Activated naive CD4-positive, alpha-beta T cell treated with anti-CD3 and anti-CD28 coated beads for 36 hours (primary cell): ENCODE results near the gene NOTUM. TPM values are rescaled to one million over a fixed set of nuclear protein-coding genes. Genes with fewer than 3 reads are reported as not detected.

Experiments used
- CTCF ChIA-PET: fragments of 350-600 bp; sonication (Branson Sonifier 250); formaldehyde crosslinking; loops from one replicate; lab custom pipeline; 2021; ENCODE audit warnings: antibody characterized with exemption; lab: Charles Lee
- DNase-seq: peaks from one replicate; pipeline ENCODE4 v3.0.0-alpha.2; 2020
- H3K27ac Mint-ChIP-seq: one replicate; pipeline ENCODE4 v1.8.0; 2021; ENCODE audit warnings: mild to moderate bottlenecking, mixed read lengths
- H3K27me3 Mint-ChIP-seq: one replicate; pipeline ENCODE4 v1.8.0; 2021; ENCODE audit warnings: low read depth, mixed read lengths
- H3K36me3 Mint-ChIP-seq: one replicate; pipeline ENCODE4 v1.8.0; 2021; ENCODE audit warnings: low read depth, mixed read lengths
- H3K4me1 Mint-ChIP-seq: one replicate; pipeline ENCODE4 v1.8.0; 2021; ENCODE audit warnings: low read depth, mixed read lengths
- H3K4me3 Mint-ChIP-seq: one replicate; pipeline ENCODE4 v1.8.0; 2021; ENCODE audit warnings: mild to moderate bottlenecking, moderate library complexity, mixed read lengths
- H3K9me3 Mint-ChIP-seq: one replicate; pipeline ENCODE4 v1.8.0; 2021; ENCODE audit warnings: mixed read lengths
- intact Hi-C: fragments of 100-400 bp; cut with micrococcal nuclease; formaldehyde crosslinking; loops from one replicate; pipeline ENCODE4 v1.15.1; 2023
- total RNA-seq, 2 experiments: library from RNA; stranded (reverse); gene quantifications; one replicate each; pipeline ENCODE4 v1.2.3, GENCODE V29; 2021

The NOTUM gene
- total RNA-seq, 2 experiments from 2014 or later: 0.35 to 0.38 TPM

- peaks cover 40% of the 10 kb centered on the region for H3K4me1 Mint-ChIP-seq
- no peak overlapping the region for H3K4me3 Mint-ChIP-seq
- intact Hi-C loops: no loop called here
- no peak overlapping the region for H3K27ac Mint-ChIP-seq
- no peak for DNase-seq
- H3K9me3 Mint-ChIP-seq: no peaks in the 10 kb centered on the region
- peaks cover 10% of the 10 kb centered on the region for H3K36me3 Mint-ChIP-seq
- H3K27me3 Mint-ChIP-seq: no peaks in the 10 kb centered on the region
- CTCF ChIA-PET: interaction anchor here (1.2 kb wide), 1 partner anchor 40 kb away, joined by 4 read pairs; no protein-coding TSS in a partner anchor
Observed at GRCh38 chr17:81980707-81981343, 19.8 kb upstream of the NOTUM start.

GRCh38 chr17:81980122-81980521 is 19.1 kb upstream of the NOTUM start:
- Mint-ChIP-seq H3K36me3 (peaks cover 8% of the 10 kb centered on the region), H3K4me1 (peaks cover 40% of the 10 kb centered on the region), H3K9me3 (no peaks in the 10 kb centered on the region), H3K27ac (no peak overlapping the region), H3K27me3 (no peaks in the 10 kb centered on the region), H3K4me3 (peak overlapping the region; percentile 49)
- intact Hi-C loops: no loop called here
- CTCF ChIA-PET: interaction anchor here (0.6 to 1.4 kb wide), 3 partner anchors 12 to 97 kb away, joined by 3 to 7 read pairs (median 4); no protein-coding TSS in a partner anchor
- DNase-seq: no peak

- CTCF ChIA-PET: interaction anchor here (0.8 to 1.4 kb wide), 2 partner anchors 11 to 52 kb away, joined by 3 to 4 read pairs; no protein-coding TSS in a partner anchor
- intact Hi-C loops: no loop called here
- DNase-seq: no peak
- Mint-ChIP-seq H3K27ac (no peak overlapping the region), H3K27me3 (no peaks in the 10 kb centered on the region), H3K36me3 (peaks cover 6% of the 10 kb centered on the region), H3K4me1 (peaks cover 40% of the 10 kb centered on the region), H3K9me3 (peaks cover 1% of the 10 kb centered on the region), H3K4me3 (peak overlapping the region; percentile 69)
Observed at GRCh38 chr17:81978524-81979298, 17.7 kb upstream of the NOTUM start.

- peak within 1 kb of the TSS; percentile 98 for H3K4me3 Mint-ChIP-seq
- CTCF ChIA-PET: interaction anchor here (0.8 kb wide), 1 partner anchor 43 kb away, joined by 5 read pairs; no protein-coding TSS in a partner anchor
- peak; percentile 89 for DNase-seq
- H3K27me3 Mint-ChIP-seq: no peaks in the 10 kb centered on the region
- peak within 1 kb of the TSS; percentile 97 for H3K27ac Mint-ChIP-seq
- H3K4me1 Mint-ChIP-seq: peaks cover 36% of the 10 kb centered on the region
- H3K36me3 Mint-ChIP-seq: peaks cover 3% of the 10 kb centered on the region
- intact Hi-C loops: loop anchor here (1.0 to 2.0 kb wide), 3 partner anchors 9 to 51 kb away; partner anchors contain the start of genes LRRC45 and MAFG
- peaks cover 4% of the 10 kb centered on the region for H3K9me3 Mint-ChIP-seq
Observed at GRCh38 chr17:81977211-81977808, 16.3 kb upstream of the NOTUM start, which contains the start of gene ASPSCR1. TSS of gene ASPSCR1 (plus strand) at chr17:81977629. CDS start at chr17:81977647, 18 bp downstream.

DNA sequence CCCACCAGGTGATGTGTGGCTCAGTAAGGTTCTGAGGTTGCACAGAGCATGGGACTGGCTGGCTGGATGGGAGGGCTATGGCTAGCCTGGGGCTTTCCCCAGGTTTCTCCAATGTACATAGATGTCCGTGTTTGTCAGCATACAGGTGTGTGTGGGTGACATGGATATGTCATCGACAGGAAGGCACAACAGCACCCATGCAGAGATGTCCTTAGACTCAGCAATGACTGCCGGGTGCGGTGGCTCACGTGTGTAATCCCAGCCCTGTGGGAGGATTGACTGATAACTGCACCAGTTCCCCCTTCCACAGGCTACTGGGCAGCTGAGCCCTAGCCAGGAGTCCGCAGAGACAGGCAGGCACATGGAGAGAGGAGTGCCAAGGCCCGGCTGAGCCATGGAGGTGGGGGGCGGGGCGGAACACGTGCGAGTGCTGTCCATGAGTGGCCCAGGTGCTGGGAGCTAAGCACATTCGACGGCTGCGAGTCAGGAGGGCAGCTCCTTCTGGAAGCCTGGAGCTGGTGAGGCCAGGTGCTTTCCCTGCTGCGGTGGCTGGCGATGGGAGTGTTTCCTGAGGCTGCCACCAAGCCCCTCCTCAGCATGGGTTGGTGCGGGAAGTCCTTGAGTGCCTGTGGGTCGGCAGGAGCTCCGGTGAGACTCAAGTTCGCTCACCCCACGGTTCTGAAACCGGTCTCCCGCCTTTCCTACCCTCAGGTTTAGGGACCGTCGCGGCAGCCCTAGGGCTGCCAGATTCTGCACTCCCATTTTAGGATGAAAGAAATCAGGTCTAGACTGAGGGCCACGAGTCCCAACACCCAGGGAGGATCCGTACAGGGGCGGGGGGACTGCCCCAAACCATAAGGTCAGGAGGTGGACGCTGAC is 15.6 kb upstream of the NOTUM start:
- Mint-ChIP-seq H3K4me1 (peaks cover 35% of the 10 kb centered on the region), H3K27ac (peak overlapping the region; percentile 97)

GRCh38 chr17:81973432-81973831 is 12.4 kb upstream of the NOTUM start:
- intact Hi-C loops: no loop called here
- no peak overlapping the region for H3K4me3 Mint-ChIP-seq
- DNase-seq: no peak

More for the DNA sequence above, 15.6 kb upstream of the NOTUM start:
- Mint-ChIP-seq H3K4me3 (peak overlapping the region; percentile 98), H3K9me3 (peaks cover 4% of the 10 kb centered on the region), H3K27me3 (no peaks in the 10 kb centered on the region), H3K36me3 (peaks cover 3% of the 10 kb centered on the region)
- intact Hi-C loops: loop anchor here (1.0 to 2.0 kb wide), 3 partner anchors 8 to 50 kb away; partner anchors contain the start of genes LRRC45 and MAFG
- peak; percentile 60 for DNase-seq
- CTCF ChIA-PET: interaction anchor here (0.8 kb wide), 1 partner anchor 43 kb away, joined by 5 read pairs; no protein-coding TSS in a partner anchor

DNA sequence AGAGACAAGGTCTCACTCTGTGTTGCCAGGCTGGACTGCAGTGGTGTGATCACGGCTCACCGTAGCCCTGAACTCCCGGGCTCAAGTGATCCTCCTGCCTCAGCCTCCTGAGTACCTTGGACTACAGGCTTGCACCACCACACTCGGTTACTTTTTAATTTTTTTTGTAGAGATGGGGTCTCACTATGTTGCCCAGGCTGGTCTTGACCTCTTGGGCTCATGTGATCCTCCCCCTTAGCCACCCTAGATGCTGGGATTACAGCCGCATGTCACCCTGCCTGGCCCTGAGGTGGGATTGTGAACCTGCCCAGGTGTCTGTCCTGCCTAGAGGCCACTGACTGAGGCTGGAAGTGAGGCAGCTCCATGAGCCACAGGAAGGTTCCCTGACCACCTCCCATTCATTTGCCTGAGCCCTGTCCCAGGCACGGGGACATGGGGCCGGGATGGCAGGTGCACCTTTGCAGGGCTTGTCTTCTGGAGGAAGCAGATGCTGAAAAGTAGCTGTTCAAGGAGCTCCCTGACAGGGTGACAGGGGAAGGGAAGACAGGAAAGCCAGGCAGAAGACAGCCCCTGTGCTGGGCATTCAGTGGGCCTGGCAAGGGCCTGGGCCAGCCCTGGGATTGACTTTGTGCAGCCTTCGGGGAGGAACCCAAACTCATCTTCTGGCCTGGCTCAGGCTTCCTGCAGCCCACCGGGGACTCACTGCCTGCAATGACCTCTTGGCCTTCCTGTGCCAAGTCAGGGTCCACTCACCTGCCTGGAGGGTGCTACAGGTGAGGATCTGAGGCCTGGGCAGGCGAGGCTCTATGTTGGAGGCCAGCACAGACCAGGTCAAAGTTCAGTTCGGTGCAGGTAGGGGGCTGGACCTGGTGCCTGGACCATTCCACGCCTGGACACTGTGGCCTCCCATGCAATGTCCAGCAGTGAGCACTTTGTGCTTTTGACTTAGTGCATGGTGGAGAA is 8.1 kb upstream of the NOTUM start:
- CTCF ChIA-PET: interaction anchor here (0.6 kb wide), 2 partner anchors 103 to 1321 kb away, joined by 3 read pairs; no protein-coding TSS in a partner anchor
- Mint-ChIP-seq H3K4me1 (peaks cover 14% of the 10 kb centered on the region), H3K27me3 (no peaks in the 10 kb centered on the region), H3K4me3 (no peak overlapping the region), H3K9me3 (peaks cover 3% of the 10 kb centered on the region), H3K27ac (no peak overlapping the region), H3K36me3 (peaks cover 1% of the 10 kb centered on the region)
- no peak for DNase-seq
- intact Hi-C loops: loop anchor here (1.0 to 2.0 kb wide), 2 partner anchors 8 to 54 kb away; partner anchors contain the start of genes ASPSCR1, CENPX and LRRC45

More at GRCh38 chr17:81973432-81973831, 12.4 kb upstream of the NOTUM start:
- CTCF ChIA-PET: interaction anchor here (0.7 kb wide), 2 partner anchors 14 to 70 kb away, joined by 4 read pairs; no protein-coding TSS in a partner anchor
- H3K36me3 Mint-ChIP-seq: peaks cover 1% of the 10 kb centered on the region
- no peaks in the 10 kb centered on the region for H3K27me3 Mint-ChIP-seq
- peaks cover 17% of the 10 kb centered on the region for H3K4me1 Mint-ChIP-seq
- H3K9me3 Mint-ChIP-seq: peaks cover 4% of the 10 kb centered on the region
- H3K27ac Mint-ChIP-seq: no peak overlapping the region

DNA sequence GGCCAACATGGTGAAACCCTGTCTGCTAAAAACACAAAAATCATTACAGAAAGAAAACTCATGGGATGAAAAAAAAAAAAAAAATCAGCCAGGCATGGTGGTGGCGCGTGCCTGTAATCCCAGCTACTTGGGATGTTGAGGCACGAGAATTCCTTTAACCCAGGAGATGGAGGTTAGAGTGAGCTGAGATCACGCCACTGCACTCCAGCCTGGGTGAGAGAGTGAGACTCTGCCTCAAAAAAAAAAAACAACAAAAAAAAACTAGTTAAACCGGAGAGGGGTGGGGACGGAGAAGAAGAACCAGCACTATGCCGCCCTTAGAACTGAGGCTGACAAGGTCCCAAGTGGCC is 7.4 kb upstream of the NOTUM start:
- intact Hi-C loops: loop anchor here (1.0 to 2.0 kb wide), 2 partner anchors 9 to 54 kb away; partner anchors contain the start of genes ASPSCR1, CENPX and LRRC45
- peak overlapping the region; percentile 68 for H3K4me3 Mint-ChIP-seq
- no peaks in the 10 kb centered on the region for H3K27me3 Mint-ChIP-seq
- H3K27ac Mint-ChIP-seq: peak overlapping the region; percentile 79
- peaks cover 1% of the 10 kb centered on the region for H3K36me3 Mint-ChIP-seq
- peaks cover 14% of the 10 kb centered on the region for H3K4me1 Mint-ChIP-seq
- H3K9me3 Mint-ChIP-seq: peaks cover 1% of the 10 kb centered on the region
- DNase-seq: no peak
- CTCF ChIA-PET: interaction anchor here (0.6 to 1.5 kb wide), 6 partner anchors 9 to 1320 kb away, joined by 3 to 6 read pairs (median 4); partner anchors contain the start of gene DCXR

- peak overlapping the region; percentile 68 for H3K4me3 Mint-ChIP-seq
- H3K27me3 Mint-ChIP-seq: no peaks in the 10 kb centered on the region
- CTCF ChIA-PET: interaction anchor here (0.6 to 2.1 kb wide), 9 partner anchors 8 to 1320 kb away, joined by 3 to 11 read pairs (median 3); partner anchors contain the start of gene DCXR
- intact Hi-C loops: loop anchor here (1.0 to 2.0 kb wide), 2 partner anchors 10 to 55 kb away; partner anchors contain the start of genes ASPSCR1, CENPX and LRRC45
- H3K4me1 Mint-ChIP-seq: peaks cover 14% of the 10 kb centered on the region
- no peaks in the 10 kb centered on the region for H3K9me3 Mint-ChIP-seq
- peak; percentile 96 for DNase-seq
- H3K27ac Mint-ChIP-seq: peak overlapping the region; percentile 79
- no peaks in the 10 kb centered on the region for H3K36me3 Mint-ChIP-seq
Observed at GRCh38 chr17:81967533-81968395, 6.8 kb upstream of the NOTUM start.
